NCI-H1694 treated with DMSO at 0.1 percent for 48 hours (cell line): ENCODE data around the gene PPP1CA.
A peak's percentile ranks its signal among the peaks of the same experiment; 100 is the strongest.
"Not testable (repeated sequence)": the region's sequence is repeated elsewhere in the genome, so short reads cannot be mapped to it uniquely, and the experiment has no call there.

ENCODE experiments used
- DNase-seq: peaks from one replicate; lab custom pipeline; 2025; lab: John Stamatoyannopoulos, UW

Gene PPP1CA

GRCh38 chr11:67402192-67402839, 658 bp upstream of the PPP1CA start:
- not testable (repeated sequence) for DNase-seq

GRCh38 chr11:67400942-67401494, 640 bp downstream of the PPP1CA start:
- no peak for DNase-seq

GRCh38 chr11:67400251-67400941, 1.3 kb downstream of the PPP1CA start:
- DNase-seq, result no peak

- DNase-seq, result no peak
These were observed 2.7 kb downstream of the PPP1CA start for GRCh38 chr11:67398661-67399563.

GRCh38 chr11:67397986-67398660, 3.5 kb downstream of the PPP1CA start:
- DNase-seq, result no peak

- DNase-seq, result no peak
These were observed 4.1 kb downstream of the PPP1CA start for GRCh38 chr11:67397536-67397935.

- no peak for DNase-seq
These were observed 4.9 kb downstream of the PPP1CA start for GRCh38 chr11:67396587-67397389.

- DNase-seq, result no peak
These were observed 5.4 kb downstream of the PPP1CA start for GRCh38 chr11:67396259-67396581.

GRCh38 chr11:67395555-67396258, 6.0 kb downstream of the PPP1CA start:
- DNase-seq, result no peak

- DNase-seq, result no peak
These were observed 7.7 kb downstream of the PPP1CA start for GRCh38 chr11:67393990-67394389.

GRCh38 chr11:67393437-67393836, 8.2 kb downstream of the PPP1CA start:
- DNase-seq, result no peak

GRCh38 chr11:67392183-67392715, 9.4 kb downstream of the PPP1CA start:
- no peak for DNase-seq

- peak; percentile 65 for DNase-seq
These were observed 10.1 kb downstream of the PPP1CA start, which contains the start of gene RAD9A for GRCh38 chr11:67391304-67392182. Gene RAD9A, plus strand, starts transcription at chr11:67391986. Its CDS starts 59 bp downstream, at chr11:67392045.

- no peak for DNase-seq
These were observed 10.7 kb downstream of the PPP1CA start for GRCh38 chr11:67390947-67391303.

GRCh38 chr11:67389477-67389876, 12.2 kb downstream of the PPP1CA start:
- DNase-seq, result no peak

- no peak for DNase-seq
These were observed 14.1 kb downstream of the PPP1CA start for GRCh38 chr11:67387518-67387917.

GRCh38 chr11:67387069-67387468, 14.6 kb downstream of the PPP1CA start:
- no peak for DNase-seq

- DNase-seq, result no peak
These were observed 16.7 kb downstream of the PPP1CA start for GRCh38 chr11:67384851-67385366.
